ENCODE measurements around the gene BNC2.

Gene BNC2

DNA sequence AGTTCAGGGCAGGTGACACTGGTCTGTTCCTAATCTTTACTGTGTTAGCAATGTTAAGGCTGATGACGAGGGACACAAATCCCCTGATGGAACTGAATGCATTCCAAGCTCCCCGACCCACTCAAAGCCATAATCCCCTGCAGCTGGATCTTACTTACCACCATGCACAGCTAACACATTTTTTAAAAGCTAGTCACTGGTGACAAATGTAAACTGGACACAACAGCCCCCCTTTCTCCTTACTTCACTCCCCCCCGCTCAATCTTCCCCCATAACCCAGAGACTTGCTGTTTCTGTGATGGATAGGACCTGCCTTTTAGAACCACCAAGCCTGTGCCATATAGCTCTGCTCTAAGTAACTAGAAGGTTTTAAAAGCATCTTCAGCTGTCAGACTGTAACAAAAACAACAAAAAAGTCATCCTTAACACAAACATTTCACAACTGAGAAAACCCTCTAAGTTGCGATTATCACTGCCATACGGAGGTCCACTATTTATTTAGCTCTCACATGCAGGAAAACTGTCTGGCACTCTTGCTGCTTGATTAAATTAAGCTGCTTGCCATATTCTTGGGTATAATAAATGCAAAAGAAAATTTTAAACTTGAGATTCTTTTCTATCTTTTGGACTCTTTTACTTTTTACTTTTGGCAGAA lies 44.4 kb downstream of the BNC2 start:
- Histone ChIP-seq H3K27me3 (ENCODE audit: control insufficient read depth, insufficient read depth, low read length) (no peaks in the 10 kb centered on the region), H3K9ac (ENCODE audit: low read depth, low read length) (peak overlapping the region; percentile 46), H3K36me3 (ENCODE audit: insufficient read depth, low read length) (no peaks in the 10 kb centered on the region), H3K4me3 (ENCODE audit: low read length) (peak overlapping the region; percentile 16), H3K9me3 (replicated peaks; ENCODE audit: low read length) (no peaks in the 10 kb centered on the region), H3K4me2 (ENCODE audit: low read length) (peak overlapping the region; percentile 73), H3K4me1 (ENCODE audit: control insufficient read depth, insufficient read depth, low read length) (peaks cover 64% of the 10 kb centered on the region)

DNA sequence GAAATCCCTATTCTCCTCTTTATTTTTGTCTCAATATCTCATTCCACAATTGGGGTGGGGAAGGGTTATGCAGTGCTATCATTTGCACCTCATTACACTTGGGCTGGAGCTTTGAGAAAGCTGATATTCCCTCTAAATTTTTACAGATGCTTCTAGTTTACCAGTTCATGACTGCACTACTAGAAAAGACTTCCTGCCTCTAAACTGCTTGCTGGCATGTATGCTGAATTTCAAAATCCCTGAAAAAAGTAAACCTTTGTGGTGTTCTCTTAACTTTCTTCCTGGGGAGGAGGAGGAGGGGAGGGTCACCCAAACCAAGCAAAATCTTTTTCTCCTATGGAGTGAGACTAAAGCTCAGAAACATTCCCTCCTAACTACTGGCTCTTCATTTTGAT lies 45.1 kb downstream of the BNC2 start:
- H3K4me2 ChIP-seq (ENCODE audit: low read length): peak overlapping the region; percentile 73
- H3K9me3 ChIP-seq (replicated peaks; ENCODE audit: low read length): no peaks in the 10 kb centered on the region
- peak overlapping the region; percentile 11 for H3K4me3 ChIP-seq (ENCODE audit: low read length)
- no peaks in the 10 kb centered on the region for H3K27me3 ChIP-seq (ENCODE audit: control insufficient read depth, insufficient read depth, low read length)
- H3K9ac ChIP-seq (ENCODE audit: low read depth, low read length): peak overlapping the region; percentile 56
- H3K4me1 ChIP-seq (ENCODE audit: control insufficient read depth, insufficient read depth, low read length): peaks cover 57% of the 10 kb centered on the region
- no peaks in the 10 kb centered on the region for H3K36me3 ChIP-seq (ENCODE audit: insufficient read depth, low read length)

DNA sequence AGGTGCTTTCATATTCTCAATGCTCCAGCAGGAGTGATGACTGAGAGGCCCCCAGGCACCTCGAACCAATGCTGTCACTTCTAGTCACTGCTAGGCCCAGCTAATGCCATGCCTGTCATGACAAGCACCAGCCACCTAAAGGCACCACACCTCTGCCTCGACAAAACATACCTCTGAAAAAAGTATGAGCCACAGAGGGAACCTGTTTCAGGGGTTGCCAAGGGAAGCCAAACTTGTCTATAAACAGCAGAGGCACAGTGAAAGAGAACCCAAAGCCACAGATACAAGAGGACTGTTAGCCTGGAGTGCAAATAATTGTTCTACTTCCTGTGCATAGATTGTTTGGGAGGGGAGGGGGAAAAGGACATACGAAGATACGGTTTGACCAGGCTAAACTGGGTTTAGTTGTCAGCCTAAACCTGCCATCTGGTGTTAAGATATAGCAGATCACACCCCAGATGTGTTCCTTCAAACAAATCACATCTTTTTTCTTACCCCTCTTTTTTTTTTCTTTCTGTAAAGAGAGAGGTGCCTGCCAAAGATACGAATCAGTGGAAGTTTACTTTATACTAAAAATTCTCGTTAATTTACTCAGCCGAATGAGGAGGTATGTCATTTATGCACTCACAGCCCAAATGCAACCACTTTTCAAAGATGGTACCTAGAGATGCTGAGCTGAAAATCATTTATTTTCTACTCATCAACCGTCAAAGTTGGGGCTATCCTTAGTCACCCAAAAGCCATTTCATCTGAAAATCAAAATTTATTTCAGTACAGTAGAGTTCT lies 45.7 kb downstream of the BNC2 start:
- peak overlapping the region; percentile 73 for H3K4me2 ChIP-seq (ENCODE audit: low read length)
- H3K4me3 ChIP-seq (ENCODE audit: low read length): peak overlapping the region; percentile 11
- peaks cover 52% of the 10 kb centered on the region for H3K4me1 ChIP-seq (ENCODE audit: control insufficient read depth, insufficient read depth, low read length)
- H3K36me3 ChIP-seq (ENCODE audit: insufficient read depth, low read length): no peaks in the 10 kb centered on the region
- H3K9me3 ChIP-seq (replicated peaks; ENCODE audit: low read length): no peaks in the 10 kb centered on the region
- peak overlapping the region; percentile 56 for H3K9ac ChIP-seq (ENCODE audit: low read depth, low read length)
- no peaks in the 10 kb centered on the region for H3K27me3 ChIP-seq (ENCODE audit: control insufficient read depth, insufficient read depth, low read length)

DNA sequence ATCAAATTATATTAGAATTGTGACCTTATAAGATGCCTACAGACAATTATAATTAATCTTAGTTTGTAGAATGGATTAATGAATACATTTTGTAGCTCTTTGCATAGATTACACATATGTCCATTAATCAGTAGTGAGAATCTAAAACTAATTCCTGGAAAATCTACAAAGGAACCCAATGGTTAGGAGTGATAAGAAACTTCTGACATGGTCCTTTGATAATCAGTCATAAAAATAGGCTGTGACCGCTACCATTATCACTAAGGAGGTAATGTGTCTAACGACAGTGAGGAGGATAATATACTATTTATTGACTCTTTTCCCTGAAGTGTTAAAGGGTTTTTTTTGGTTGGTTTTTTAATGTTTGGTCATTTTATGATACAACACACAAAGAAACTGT lies 46.6 kb downstream of the BNC2 start:
- Histone ChIP-seq H3K27me3 (ENCODE audit: control insufficient read depth, insufficient read depth, low read length) (no peaks in the 10 kb centered on the region), H3K4me1 (ENCODE audit: control insufficient read depth, insufficient read depth, low read length) (peaks cover 48% of the 10 kb centered on the region), H3K36me3 (ENCODE audit: insufficient read depth, low read length) (no peaks in the 10 kb centered on the region), H3K9ac (ENCODE audit: low read depth, low read length) (no peak overlapping the region), H3K4me2 (ENCODE audit: low read length) (no peak overlapping the region), H3K4me3 (ENCODE audit: low read length) (no peak overlapping the region), H3K9me3 (replicated peaks; ENCODE audit: low read length) (no peaks in the 10 kb centered on the region)

DNA sequence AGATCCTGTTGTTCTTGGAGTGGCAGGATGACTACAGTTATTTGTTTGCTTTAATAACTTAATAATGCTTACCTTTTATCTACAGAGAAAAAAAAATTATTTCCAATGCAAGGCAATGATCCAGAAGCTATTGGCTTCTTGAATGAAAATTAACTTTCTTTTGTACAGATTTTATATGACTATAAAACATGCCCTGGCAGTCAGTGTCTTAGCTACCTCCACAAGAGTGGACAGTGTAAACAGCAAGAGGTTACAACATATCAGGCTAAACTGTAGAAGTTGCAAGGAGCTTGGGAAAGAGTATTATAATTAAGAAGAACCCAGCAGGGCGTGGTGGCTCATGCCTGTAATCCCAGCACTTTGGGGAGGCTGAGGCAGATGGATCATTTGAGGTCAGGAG lies 49.1 kb downstream of the BNC2 start:
- Histone ChIP-seq H3K4me1 (ENCODE audit: control insufficient read depth, insufficient read depth, low read length) (peaks cover 22% of the 10 kb centered on the region), H3K9me3 (replicated peaks; ENCODE audit: low read length) (no peaks in the 10 kb centered on the region), H3K36me3 (ENCODE audit: insufficient read depth, low read length) (no peaks in the 10 kb centered on the region), H3K9ac (ENCODE audit: low read depth, low read length) (no peak overlapping the region), H3K4me3 (ENCODE audit: low read length) (no peak overlapping the region), H3K27me3 (ENCODE audit: control insufficient read depth, insufficient read depth, low read length) (no peaks in the 10 kb centered on the region), H3K4me2 (ENCODE audit: low read length) (no peak overlapping the region)

DNA sequence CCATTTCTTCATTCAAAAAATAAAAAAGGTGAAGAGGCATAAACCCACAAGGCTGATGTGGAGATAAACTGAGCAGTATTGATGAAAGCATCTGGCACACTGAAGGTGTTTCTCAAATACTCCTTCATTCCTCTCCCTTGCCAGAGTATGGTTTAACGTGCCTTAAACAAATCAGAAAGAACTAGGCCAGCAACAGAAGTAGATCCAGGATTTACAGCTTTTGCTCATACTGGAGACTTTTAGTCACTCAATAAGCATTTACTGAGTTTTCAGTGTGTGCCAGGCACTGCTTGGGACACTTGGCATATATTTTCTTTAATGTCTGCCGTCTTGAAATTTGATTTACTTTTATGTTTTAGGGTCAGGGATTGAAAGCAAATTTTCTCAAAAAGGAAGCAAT lies 53.0 kb downstream of the BNC2 start:
- no peak overlapping the region for H3K4me2 ChIP-seq (ENCODE audit: low read length)
- no peak overlapping the region for H3K4me3 ChIP-seq (ENCODE audit: low read length)
- no peaks in the 10 kb centered on the region for H3K27me3 ChIP-seq (ENCODE audit: control insufficient read depth, insufficient read depth, low read length)
- peaks cover 9% of the 10 kb centered on the region for H3K4me1 ChIP-seq (ENCODE audit: control insufficient read depth, insufficient read depth, low read length)
- H3K36me3 ChIP-seq (ENCODE audit: insufficient read depth, low read length): no peaks in the 10 kb centered on the region
- no peaks in the 10 kb centered on the region for H3K9me3 ChIP-seq (replicated peaks; ENCODE audit: low read length)
- no peak overlapping the region for H3K9ac ChIP-seq (ENCODE audit: low read depth, low read length)

DNA sequence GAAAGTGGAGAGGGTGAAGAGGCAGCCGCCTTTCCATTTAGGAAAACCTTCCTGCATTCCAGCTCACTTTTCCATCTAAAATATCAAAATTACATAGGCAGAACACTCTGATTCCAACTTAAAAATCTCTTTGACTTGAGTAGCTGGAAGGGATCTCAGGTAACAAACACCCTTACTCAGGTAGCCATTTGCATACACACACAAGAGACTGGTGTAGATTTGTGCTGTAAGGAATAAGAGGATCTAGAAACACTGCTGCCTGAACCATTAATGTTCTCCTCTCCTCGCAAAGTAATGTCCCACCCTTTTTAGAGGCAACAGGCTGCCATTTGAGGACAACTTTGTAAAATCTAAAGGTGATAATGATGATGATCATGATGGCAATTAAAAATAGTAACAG lies 53.5 kb downstream of the BNC2 start:
- H3K4me3 ChIP-seq (ENCODE audit: low read length): no peak overlapping the region
- H3K27me3 ChIP-seq (ENCODE audit: control insufficient read depth, insufficient read depth, low read length): no peaks in the 10 kb centered on the region
- peaks cover 9% of the 10 kb centered on the region for H3K4me1 ChIP-seq (ENCODE audit: control insufficient read depth, insufficient read depth, low read length)
- H3K36me3 ChIP-seq (ENCODE audit: insufficient read depth, low read length): no peaks in the 10 kb centered on the region
- no peak overlapping the region for H3K9ac ChIP-seq (ENCODE audit: low read depth, low read length)
- no peaks in the 10 kb centered on the region for H3K9me3 ChIP-seq (replicated peaks; ENCODE audit: low read length)
- H3K4me2 ChIP-seq (ENCODE audit: low read length): no peak overlapping the region

DNA sequence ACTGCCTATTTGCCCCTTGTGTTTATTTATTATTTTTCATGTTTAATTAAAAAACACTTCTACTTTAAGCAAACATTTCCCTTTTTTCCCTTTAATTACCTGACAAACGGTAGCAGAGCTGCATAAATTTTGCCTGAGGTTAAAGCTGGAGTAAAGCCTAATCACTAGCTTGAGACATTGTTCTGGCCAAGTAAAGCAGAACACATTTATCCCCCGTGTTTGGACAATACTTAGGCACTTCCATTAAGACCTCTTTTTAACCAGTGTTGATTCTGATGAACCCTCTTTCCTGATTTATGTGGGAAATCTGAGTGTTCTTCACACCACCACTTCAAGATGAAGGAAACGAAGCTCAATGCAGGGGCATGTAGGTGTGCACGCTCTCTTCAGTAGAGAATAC lies 54.5 kb downstream of the BNC2 start:
- H3K4me3 ChIP-seq (ENCODE audit: low read length): no peak overlapping the region
- no peaks in the 10 kb centered on the region for H3K36me3 ChIP-seq (ENCODE audit: insufficient read depth, low read length)
- no peak overlapping the region for H3K4me2 ChIP-seq (ENCODE audit: low read length)
- peaks cover 9% of the 10 kb centered on the region for H3K4me1 ChIP-seq (ENCODE audit: control insufficient read depth, insufficient read depth, low read length)
- no peak overlapping the region for H3K9ac ChIP-seq (ENCODE audit: low read depth, low read length)
- H3K9me3 ChIP-seq (replicated peaks; ENCODE audit: low read length): no peaks in the 10 kb centered on the region
- H3K27me3 ChIP-seq (ENCODE audit: control insufficient read depth, insufficient read depth, low read length): no peaks in the 10 kb centered on the region

DNA sequence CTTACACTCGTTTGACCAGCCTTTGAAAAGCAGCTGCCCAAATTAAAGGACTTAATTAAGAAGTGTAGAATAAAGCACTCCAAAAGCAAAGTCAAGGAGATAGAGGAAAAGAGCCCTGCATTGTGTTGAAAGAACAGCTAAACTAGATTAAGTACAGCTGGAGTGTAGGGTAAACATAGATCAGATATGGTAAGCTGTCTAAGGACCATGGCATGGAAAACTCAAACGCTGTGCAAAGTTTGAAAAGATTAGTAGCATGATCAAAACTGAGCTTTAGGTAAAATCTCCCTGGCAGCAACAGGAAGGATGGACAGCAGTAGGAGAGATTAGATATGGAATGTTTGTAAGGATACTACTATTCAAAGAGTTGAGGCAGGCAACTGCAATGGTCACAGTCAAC lies 55.4 kb downstream of the BNC2 start:
- Histone ChIP-seq H3K4me1 (ENCODE audit: control insufficient read depth, insufficient read depth, low read length) (peaks cover 9% of the 10 kb centered on the region), H3K4me3 (ENCODE audit: low read length) (no peak overlapping the region), H3K27me3 (ENCODE audit: control insufficient read depth, insufficient read depth, low read length) (no peaks in the 10 kb centered on the region), H3K9me3 (replicated peaks; ENCODE audit: low read length) (no peaks in the 10 kb centered on the region), H3K4me2 (ENCODE audit: low read length) (no peak overlapping the region), H3K36me3 (ENCODE audit: insufficient read depth, low read length) (peaks cover 2% of the 10 kb centered on the region), H3K9ac (ENCODE audit: low read depth, low read length) (no peak overlapping the region)

DNA sequence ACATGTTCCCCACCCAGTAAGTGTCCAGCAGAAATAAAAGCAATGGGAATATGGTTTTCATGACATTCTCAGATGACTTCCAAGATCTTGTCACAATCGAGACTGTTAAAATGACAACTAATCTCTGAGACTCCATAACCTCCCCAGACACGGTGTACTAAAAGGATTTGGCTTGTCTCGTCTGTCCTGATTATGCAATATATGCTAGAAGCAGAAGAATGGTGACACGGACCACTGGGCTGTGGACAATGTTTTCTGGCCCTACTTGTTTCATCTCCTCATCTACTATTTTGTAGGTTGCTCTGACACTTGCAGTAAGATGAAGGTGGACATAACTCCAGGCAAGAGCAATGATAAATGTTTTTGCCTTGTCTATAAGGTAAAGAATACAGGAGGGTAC lies 56.6 kb downstream of the BNC2 start:
- no peaks in the 10 kb centered on the region for H3K9me3 ChIP-seq (replicated peaks; ENCODE audit: low read length)
- peaks cover 3% of the 10 kb centered on the region for H3K36me3 ChIP-seq (ENCODE audit: insufficient read depth, low read length)
- H3K4me2 ChIP-seq (ENCODE audit: low read length): no peak overlapping the region
- no peak overlapping the region for H3K9ac ChIP-seq (ENCODE audit: low read depth, low read length)
- H3K27me3 ChIP-seq (ENCODE audit: control insufficient read depth, insufficient read depth, low read length): no peaks in the 10 kb centered on the region
- peaks cover 9% of the 10 kb centered on the region for H3K4me1 ChIP-seq (ENCODE audit: control insufficient read depth, insufficient read depth, low read length)
- no peak overlapping the region for H3K4me3 ChIP-seq (ENCODE audit: low read length)

DNA sequence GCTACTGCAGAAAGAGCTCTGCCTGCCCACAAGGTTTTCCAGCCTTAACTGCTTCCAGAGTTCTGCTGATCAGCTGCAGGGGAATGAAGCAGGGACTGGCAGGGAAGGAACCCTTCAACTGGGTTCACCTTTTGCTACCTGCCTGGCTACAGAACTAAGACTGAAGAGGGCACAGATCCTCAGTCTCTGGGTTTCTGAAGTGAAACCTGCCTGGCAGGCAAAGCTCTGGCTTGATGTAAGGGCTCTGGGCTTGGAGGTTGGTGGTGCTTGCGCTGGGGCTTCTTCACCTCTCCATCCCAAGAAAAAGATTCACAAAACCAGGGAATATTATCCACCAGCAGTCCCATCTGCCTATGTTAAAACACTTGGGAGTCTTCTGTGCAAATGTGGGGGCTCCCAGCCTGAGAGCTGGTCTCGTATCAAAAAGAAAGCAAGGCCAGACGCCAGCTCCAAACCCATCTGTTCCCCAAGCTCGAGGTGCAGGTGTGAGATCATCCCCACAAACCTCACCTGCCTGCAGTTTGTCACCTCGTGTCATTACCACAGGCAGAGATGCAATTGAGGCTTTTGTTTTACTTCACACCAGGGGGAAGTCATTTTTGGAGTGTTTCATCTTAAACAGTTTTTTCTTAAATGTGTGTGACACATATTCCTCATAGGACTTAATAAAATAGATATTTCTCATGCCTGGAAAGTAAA lies 58.3 kb downstream of the BNC2 start:
- Histone ChIP-seq H3K36me3 (ENCODE audit: insufficient read depth, low read length) (peaks cover 3% of the 10 kb centered on the region), H3K4me1 (ENCODE audit: control insufficient read depth, insufficient read depth, low read length) (peaks cover 9% of the 10 kb centered on the region), H3K27me3 (ENCODE audit: control insufficient read depth, insufficient read depth, low read length) (no peaks in the 10 kb centered on the region), H3K4me2 (ENCODE audit: low read length) (no peak overlapping the region), H3K4me3 (ENCODE audit: low read length) (no peak overlapping the region), H3K9ac (ENCODE audit: low read depth, low read length) (no peak overlapping the region), H3K9me3 (replicated peaks; ENCODE audit: low read length) (no peaks in the 10 kb centered on the region)
